Measurements from ENCODE around the gene QSOX1. TPM values are rescaled to one million over a fixed set of nuclear protein-coding genes. Genes with fewer than 3 reads are reported as not detected.

The QSOX1 gene
- total and polyA plus RNA-seq, 2 experiments from 2014 or later = 225 to 257 TPM

- Histone ChIP-seq H3K9me3 (ENCODE audit: low read depth) (no peaks in the 10 kb centered on the region), H3K9me2 (replicated peaks; ENCODE audit: insufficient read depth) (no peaks in the 10 kb centered on the region), H2AFZ (no peak overlapping the region), H3K4me1 (ENCODE audit: insufficient read depth) (peaks cover under 1% of the 10 kb centered on the region), H3K27ac (no peak overlapping the region), H3K4me3 (no peak overlapping the region), H3K36me3 (replicated peaks; ENCODE audit: insufficient read depth, low read depth) (no peaks in the 10 kb centered on the region), H3K27me3 (peaks cover 90% of the 10 kb centered on the region), H4K20me1 (ENCODE audit: insufficient read depth, poor library complexity, severe bottlenecking) (no peaks in the 10 kb centered on the region), H3K79me2 (no peaks in the 10 kb centered on the region), H3K4me2 (no peak overlapping the region)
- DNase-seq (ENCODE audit: low spot score) = no peak
- TF ChIP-seq CTCF (IDR thresholded peaks at IDR 0.05; ENCODE audit: poor library complexity) (no peak), EZH2phosphoT487 (IDR thresholded peaks at IDR 0.05; ENCODE audit: low read depth, severe bottlenecking, unreplicated experiment) (no peak), EZH2 (IDR thresholded peaks at IDR 0.05; ENCODE audit: borderline replicate concordance) (no peak)
- 12% methylated on average over 10 of the region's 10 CpGs for WGBS (ENCODE audit: low lambda C conversion rate, missing lambda C conversion rate)
Measured at GRCh38 chr1:180239145-180240096, 84.8 kb downstream of the QSOX1 start.

DNA sequence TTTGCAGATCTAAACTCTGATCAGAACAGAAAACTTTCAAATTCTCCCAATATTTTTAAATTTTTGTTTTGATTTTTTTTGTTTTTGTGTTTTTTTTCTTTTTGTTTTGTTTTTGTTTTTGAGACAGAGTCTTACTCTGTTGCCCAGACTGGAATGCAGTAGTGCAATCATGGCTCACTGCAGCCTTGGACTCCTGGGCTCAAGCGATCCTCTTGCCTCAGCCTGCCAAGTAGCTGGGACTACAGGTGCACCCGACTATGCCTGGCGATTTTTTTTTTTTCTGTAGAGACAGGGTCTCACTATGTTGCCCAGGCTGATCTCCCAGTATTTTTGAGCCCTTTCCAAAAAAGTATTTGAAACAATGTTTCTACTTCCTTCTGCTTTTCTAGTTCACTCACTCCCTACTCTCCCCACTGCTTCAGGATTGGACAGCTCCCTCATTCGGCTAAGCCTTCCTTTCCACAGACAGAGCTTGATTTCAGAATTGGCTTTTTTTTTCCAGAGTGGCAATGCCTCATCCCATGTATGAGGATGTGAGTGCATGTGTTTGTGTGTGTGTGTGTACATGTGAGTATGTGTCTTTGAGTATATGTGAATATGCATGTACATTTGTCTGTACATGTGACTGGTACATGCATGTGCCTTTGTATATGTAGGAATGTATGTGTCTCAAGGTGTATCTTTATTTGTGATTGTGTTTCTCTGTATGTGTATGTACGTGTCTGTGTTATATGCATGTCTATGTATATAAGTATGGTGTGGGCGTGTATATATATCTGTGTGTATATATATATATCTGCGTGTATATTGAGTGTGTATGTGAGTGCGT is 87.3 kb downstream of the QSOX1 start:
- Histone ChIP-seq H2AFZ (no peak overlapping the region), H3K27ac (no peak overlapping the region), H3K27me3 (peaks cover 67% of the 10 kb centered on the region)

More for the DNA sequence above, 87.3 kb downstream of the QSOX1 start:
- Histone ChIP-seq H3K9me2 (replicated peaks; ENCODE audit: insufficient read depth) (no peaks in the 10 kb centered on the region), H4K20me1 (ENCODE audit: insufficient read depth, poor library complexity, severe bottlenecking) (no peaks in the 10 kb centered on the region), H3K36me3 (replicated peaks; ENCODE audit: insufficient read depth, low read depth) (no peaks in the 10 kb centered on the region), H3K79me2 (no peaks in the 10 kb centered on the region), H3K9me3 (ENCODE audit: low read depth) (no peaks in the 10 kb centered on the region), H3K4me3 (no peak overlapping the region), H3K4me1 (ENCODE audit: insufficient read depth) (no peaks in the 10 kb centered on the region), H3K4me2 (no peak overlapping the region)
- no peak for DNase-seq (ENCODE audit: low spot score)
- no peak for TF ChIP-seq CTCF (IDR thresholded peaks at IDR 0.05; ENCODE audit: poor library complexity)
- TF ChIP-seq EZH2 (IDR thresholded peaks at IDR 0.05; ENCODE audit: borderline replicate concordance) = no peak
- TF ChIP-seq EZH2phosphoT487 (IDR thresholded peaks at IDR 0.05; ENCODE audit: low read depth, severe bottlenecking, unreplicated experiment) = no peak
- 75% methylated on average over 8 of the region's 8 CpGs for WGBS (ENCODE audit: low lambda C conversion rate, missing lambda C conversion rate)

Data from hepatocyte (in vitro differentiated cells).